ENCODE results near the gene PPP2R2B.

DNA sequence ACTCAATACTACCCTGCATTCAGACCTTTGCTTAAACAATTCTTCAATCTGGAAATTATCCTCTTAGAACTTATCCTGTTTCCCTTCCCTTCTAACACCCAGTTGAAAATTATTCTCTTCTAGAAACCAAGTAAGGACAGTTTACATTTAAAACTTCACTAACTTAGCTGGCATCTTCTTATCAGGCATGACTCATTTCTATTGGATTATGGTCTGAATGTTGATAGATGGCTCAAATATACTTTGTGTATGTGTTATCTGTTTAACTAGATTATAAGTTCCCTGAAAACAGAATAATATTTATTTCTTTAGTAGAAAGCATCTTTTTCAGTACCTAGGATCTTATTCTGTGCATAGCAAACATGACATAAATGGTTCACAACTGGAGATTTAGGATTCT is 161.9 kb downstream of the PPP2R2B start:
- TF ChIP-seq CREB1 (IDR thresholded peaks at IDR 0.05; ENCODE audit: low read depth), result no peak
- TF ChIP-seq TAF1 (IDR thresholded peaks at IDR 0.05; ENCODE audit: low read depth), result no peak
- TF ChIP-seq CEBPB (IDR thresholded peaks at IDR 0.05), result no peak
- TF ChIP-seq, protein P1, sequence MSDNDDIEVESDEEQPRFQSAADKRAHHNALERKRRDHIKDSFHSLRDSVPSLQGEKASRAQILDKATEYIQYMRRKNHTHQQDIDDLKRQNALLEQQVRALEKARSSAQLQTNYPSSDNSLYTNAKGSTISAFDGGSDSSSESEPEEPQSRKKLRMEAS (IDR thresholded peaks at IDR 0.05), result no peak
- no peak for TF ChIP-seq EP300 (IDR thresholded peaks at IDR 0.05; ENCODE audit: borderline replicate concordance)
- TF ChIP-seq TEAD4 (IDR thresholded peaks at IDR 0.05), result no peak
- TF ChIP-seq, protein P2, sequence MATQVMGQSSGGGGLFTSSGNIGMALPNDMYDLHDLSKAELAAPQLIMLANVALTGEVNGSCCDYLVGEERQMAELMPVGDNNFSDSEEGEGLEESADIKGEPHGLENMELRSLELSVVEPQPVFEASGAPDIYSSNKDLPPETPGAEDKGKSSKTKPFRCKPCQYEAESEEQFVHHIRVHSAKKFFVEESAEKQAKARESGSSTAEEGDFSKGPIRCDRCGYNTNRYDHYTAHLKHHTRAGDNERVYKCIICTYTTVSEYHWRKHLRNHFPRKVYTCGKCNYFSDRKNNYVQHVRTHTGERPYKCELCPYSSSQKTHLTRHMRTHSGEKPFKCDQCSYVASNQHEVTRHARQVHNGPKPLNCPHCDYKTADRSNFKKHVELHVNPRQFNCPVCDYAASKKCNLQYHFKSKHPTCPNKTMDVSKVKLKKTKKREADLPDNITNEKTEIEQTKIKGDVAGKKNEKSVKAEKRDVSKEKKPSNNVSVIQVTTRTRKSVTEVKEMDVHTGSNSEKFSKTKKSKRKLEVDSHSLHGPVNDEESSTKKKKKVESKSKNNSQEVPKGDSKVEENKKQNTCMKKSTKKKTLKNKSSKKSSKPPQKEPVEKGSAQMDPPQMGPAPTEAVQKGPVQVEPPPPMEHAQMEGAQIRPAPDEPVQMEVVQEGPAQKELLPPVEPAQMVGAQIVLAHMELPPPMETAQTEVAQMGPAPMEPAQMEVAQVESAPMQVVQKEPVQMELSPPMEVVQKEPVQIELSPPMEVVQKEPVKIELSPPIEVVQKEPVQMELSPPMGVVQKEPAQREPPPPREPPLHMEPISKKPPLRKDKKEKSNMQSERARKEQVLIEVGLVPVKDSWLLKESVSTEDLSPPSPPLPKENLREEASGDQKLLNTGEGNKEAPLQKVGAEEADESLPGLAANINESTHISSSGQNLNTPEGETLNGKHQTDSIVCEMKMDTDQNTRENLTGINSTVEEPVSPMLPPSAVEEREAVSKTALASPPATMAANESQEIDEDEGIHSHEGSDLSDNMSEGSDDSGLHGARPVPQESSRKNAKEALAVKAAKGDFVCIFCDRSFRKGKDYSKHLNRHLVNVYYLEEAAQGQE (IDR thresholded peaks at IDR 0.05; ENCODE audit: low read depth), result no peak
- TF ChIP-seq RAD21 (IDR thresholded peaks at IDR 0.05; ENCODE audit: low read depth), result no peak
- no peak for TF ChIP-seq ZBTB7A (IDR thresholded peaks at IDR 0.05; ENCODE audit: low read depth)
- TF ChIP-seq YY1 (IDR thresholded peaks at IDR 0.05; ENCODE audit: low read depth), result no peak
- no peak for TF ChIP-seq FOXM1 (IDR thresholded peaks at IDR 0.05; ENCODE audit: borderline replicate concordance, low read depth)
- no peak for TF ChIP-seq TCF12 (IDR thresholded peaks at IDR 0.05; ENCODE audit: low read depth)
- TF ChIP-seq NFIC (IDR thresholded peaks at IDR 0.05), result no peak
